ENCODE data around the gene P2RX1. TPM values are rescaled to one million over a fixed set of nuclear protein-coding genes. Genes with fewer than 3 reads are reported as not detected.

Gene P2RX1
- total RNA-seq, 1 experiment from 2014 or later: not detected

GRCh38 chr17:3905017-3905520 lies 11.2 kb downstream of the P2RX1 start:
- no peak for DNase-seq (ENCODE audit: low read depth)

DNA sequence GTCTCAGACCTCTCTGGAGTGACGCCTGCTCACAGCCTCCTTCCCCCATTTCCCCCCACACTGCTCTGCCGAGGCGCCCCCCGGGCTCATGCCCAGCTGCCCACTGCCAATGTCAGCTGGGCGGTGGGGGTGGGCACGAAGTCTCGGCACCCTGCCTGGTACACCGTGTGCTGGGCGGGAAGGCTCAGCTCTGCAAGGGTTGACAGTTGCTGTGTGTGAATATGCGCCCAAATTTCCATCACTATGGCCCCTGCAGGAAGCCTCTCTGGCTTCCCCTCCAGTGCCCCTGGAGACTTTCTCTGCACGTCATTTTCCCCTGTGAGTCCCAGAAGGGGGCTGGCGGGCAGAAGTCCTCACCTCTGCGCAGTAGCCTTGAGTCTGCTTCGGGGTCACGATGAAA lies 11.8 kb downstream of the P2RX1 start:
- no peak for DNase-seq (ENCODE audit: low read depth)

DNA sequence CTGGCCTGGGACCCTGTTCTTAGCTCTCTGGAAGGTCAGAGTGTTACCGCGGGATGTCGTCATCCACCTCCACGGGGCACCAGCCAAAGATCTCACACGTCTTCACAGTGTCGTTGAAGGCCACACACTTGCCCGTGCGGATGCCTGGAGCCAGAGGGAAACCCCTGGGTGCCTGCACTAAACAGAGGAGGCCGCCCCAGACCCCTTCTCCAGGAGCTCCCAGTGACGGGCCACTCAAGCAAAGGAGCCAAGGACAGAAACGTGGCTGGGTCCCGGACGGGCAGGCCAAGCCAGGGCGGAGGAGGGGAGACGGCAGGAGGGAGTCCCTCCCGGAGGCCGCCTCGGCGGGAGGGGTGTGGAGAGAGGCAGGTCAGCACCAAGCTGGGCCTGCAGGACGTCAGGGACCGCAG lies 12.4 kb downstream of the P2RX1 start:
- no peak for DNase-seq (ENCODE audit: low read depth)

GRCh38 chr17:3903051-3903825 lies 13.0 kb downstream of the P2RX1 start:
- no peak for DNase-seq (ENCODE audit: low read depth)

DNA sequence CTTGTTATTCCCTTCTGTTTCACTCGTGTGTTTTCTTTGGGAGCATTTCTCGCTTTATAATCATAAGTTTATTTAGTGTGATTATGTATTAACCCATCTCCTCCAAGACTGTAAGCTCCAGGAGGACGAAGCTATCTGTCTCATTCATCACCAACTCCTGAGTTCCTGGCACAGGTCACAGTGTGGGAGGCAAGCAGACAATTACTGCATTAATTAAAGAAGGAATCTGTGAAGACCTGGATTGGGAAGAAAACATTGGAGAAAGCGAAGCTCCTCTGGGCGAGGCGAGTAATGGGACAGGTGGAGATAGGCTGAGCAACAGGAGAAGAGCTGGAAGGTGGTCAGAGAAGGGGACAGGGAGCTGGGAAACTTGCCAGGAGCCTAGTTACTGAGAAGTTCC lies 15.6 kb downstream of the P2RX1 start:
- no peak for DNase-seq (ENCODE audit: low read depth)

DNA sequence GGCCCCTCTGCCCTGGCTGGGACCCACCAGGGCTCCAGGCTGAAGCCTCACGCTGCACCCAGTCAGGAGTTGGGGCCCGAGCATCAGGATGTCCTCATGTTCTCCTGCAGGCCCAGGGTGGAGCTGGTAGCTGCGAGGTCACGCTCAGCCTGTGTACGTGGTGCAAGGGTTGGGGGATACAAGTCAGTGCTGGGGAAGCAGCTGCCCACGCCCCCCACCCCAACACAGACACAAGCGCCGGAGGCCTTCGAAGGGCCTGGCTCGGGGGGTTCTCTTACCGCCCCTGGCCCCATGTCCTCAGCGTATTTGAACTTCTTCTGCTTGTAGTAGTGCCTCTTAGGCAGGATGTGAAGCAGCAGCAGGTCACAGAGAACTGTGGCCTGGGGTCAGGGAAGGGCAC lies 18.5 kb downstream of the P2RX1 start:
- DNase-seq (ENCODE audit: low read depth): no peak

DNA sequence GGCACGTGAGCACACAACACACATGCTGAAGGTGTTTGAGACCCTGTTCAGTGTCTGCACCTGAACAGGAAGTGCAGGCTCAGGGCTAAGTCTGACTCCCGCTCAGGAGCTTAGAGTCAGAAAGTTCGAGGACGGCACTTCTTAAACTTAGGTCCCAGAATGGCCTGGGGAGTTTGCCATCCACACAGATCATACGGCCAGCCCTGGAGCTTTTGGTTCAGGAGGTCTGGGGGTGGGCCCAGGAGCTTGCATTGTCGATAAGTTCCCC lies 19.4 kb downstream of the P2RX1 start:
- no peak for DNase-seq (ENCODE audit: low read depth)

GRCh38 chr17:3896108-3896967 lies 19.9 kb downstream of the P2RX1 start:
- DNase-seq (ENCODE audit: low read depth): no peak

DNA sequence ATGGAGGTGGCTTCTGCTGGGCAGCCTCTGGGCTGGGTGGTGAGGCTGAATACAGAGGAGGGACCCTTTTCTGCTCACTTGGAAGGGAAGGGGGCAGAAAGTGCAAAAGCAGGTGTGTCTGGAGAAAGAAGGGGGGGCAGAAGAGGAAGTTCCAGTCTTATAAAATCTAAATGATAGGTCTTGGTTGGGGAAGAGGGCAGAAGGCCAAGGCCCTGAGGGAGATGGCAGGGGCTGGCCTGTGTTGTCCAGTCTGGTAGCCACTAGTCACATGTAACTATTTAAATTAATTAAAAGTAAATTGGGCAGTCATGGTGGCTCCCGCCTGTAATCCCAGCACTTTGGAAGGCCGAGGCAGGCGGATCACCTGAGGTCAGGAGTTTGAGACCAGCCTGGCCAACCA lies 20.9 kb downstream of the P2RX1 start:
- DNase-seq (ENCODE audit: low read depth): no peak

DNA sequence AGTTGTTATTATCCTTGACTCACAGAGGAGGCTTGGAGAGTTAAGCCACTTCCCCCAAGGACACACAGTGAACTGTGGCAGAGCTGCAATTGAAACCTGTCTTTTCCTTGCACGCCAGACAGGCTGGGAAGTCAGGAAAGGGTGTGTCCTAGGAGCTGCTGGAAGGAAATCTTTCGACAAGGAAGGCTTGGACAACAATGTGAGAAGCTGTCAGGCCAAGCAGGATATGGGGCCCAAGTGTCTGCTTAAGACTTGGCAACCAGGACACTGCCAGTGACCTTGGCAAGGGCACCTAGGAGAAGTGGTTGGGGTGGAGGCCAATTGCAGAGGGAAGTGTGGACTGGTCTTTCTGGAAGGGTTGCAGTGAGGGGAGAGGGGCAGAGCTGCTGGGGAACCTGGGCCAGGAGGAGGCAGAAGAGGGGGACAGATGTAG lies 21.3 kb downstream of the P2RX1 start:
- DNase-seq (ENCODE audit: low read depth): peak; percentile 78

- no peak for DNase-seq (ENCODE audit: low read depth)
These were observed 22.1 kb downstream of the P2RX1 start for GRCh38 chr17:3894188-3894587.

DNA sequence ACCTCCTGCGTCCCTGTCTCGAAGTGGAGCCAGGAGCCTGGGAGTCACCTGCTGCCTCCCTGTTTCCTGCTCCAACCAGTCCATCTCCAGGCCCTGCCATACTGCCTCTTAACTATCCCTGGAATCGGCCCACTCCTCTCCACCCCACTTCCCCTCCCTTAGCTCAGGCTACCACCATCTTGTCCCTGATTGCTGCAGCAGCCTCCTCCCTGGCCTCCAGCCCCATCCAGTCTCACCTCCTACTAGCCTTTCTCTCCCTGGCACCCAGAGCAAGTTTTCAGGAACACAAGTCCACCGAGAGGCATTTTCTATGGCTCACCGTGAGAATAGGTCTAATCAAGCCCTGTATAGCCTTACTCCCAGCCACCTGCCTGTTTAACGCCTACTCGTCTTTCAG lies 22.5 kb downstream of the P2RX1 start:
- no peak for DNase-seq (ENCODE audit: low read depth)

DNA sequence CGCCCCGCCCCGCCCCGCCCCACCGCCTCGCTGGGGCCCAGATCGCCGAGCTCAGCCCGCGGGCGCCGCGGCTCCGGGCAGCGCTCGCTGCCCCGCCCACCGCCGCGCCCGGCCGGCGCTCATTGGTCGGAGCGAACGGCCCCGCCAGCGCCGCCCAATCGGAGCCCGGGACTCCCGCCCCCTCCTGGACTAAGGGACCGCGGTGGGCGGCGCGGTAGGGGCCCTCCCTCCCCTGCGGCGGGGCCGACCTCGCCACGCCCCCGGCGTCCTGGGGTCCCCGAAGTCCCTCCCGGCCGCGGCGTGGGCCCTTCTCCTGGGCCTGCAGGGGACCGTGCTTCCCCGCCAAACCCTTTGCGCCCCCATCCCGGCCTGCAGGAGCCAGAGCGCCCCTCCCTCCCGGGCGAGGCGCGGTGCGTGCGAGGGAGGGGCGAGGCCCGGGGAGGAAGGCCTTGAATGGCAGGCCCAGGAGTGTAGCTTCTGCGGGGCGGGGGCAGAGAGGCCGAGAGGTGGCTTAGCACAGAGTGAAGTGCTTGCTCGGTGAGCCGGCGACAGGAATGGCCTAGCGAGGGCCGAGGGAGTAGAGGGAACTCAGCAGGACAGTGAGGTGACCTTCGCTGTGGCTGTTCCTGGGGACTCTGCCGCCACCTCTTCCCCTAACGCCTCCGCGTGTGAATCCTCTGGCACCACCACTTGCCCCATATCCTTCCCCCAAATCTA lies 23.1 kb downstream of the P2RX1 start, which contains the start of gene CAMKK1:
TSS of gene CAMKK1 (minus strand) at position 51 of the 717 bp plus-strand sequence. CDS start 7,366 bp downstream, outside the sequence.
- peak; percentile 74 for DNase-seq (ENCODE audit: low read depth)

- peak; percentile 58 for DNase-seq (ENCODE audit: low read depth)
These were observed 23.9 kb downstream of the P2RX1 start for GRCh38 chr17:3892095-3892998.

GRCh38 chr17:3891626-3892094 lies 24.6 kb downstream of the P2RX1 start:
- DNase-seq (ENCODE audit: low read depth): no peak

DNA sequence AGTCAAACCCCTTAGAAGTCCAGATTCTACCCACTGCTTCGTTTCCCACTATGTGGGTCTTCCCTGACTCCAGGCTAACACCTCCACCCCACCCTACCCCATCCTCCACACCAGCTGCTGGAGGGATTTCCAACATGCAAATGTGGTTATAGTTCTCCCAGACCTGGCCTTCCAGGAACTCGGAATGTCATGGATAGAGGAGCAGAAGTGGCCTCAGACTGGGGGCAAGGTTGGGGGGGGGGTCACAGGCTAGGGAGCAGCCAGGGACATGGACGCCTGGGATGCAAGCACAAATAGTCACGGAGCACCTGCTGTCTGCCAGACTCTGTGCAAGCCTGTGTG lies 25.4 kb downstream of the P2RX1 start:
- no peak for DNase-seq (ENCODE audit: low read depth)

DNA sequence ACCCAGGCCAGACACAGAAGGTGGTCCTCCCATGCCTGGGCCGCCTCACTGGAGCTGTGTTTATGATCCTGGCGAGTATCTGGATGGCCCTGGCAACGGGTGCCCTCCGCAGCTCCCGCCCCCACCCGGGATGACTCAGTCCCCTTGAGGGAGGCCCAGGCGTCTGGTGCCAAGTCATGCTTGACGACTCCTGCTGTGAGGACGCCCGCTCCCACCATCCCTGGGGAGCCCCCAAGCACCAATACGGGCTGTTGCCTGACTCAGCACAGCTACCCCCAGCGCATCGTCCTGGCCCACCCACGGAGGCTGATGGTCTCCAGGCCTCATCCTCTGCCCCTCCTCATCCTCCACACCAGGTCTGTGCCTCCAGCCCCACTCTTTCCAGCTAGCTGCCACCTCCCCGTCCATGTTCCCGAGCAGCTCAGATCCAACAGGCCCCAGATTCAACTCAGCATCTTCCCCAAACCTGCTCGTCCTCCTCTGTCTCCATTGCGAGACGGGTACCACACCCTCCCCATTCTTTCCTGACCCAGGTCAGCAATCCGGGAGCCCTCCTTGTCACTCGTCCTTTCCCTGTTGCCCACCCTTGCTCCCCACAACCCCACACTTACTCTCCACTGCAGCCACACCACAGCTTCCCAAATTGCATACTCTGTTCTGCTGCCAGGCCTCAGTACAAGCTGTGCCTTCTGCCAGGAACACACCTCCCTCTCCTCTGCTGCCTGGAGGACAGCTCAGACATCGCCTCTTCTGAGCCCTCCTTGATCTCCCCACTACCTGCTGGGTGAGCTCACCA lies 26.0 kb downstream of the P2RX1 start:
- peak; percentile 89 for DNase-seq (ENCODE audit: low read depth)

DNA sequence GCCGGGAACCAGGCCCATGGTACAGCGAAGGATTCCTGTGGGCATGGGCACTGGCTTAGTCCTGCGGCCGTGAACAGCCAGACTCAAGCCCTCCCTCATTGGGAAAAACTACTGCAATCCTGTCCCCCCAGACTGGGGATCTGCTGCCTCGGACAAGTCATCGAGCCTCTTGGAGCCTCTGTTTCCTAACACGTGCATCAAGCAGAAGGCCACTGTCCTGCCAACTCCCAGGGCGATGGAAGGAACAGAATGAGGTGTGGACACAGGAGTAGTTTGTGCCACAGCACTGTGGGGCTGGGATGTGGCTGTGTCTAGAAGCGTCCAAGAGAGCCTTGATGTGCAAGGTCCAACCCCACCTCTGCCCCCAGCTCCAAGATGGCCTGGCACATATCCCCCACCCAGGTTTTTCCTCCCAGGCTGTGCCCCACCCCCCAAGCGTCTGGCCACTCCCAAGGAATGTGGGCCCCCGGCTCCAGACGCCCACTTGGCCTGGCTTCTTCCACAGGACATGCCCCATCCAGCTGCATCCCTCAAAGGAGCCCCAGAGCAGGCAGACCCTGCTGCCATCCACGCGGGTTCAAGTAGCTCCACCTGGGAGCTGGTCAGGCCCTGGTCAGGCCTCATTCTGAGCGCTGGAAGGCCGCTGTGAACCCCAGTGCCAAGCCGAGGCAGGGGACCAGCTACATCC lies 26.8 kb downstream of the P2RX1 start:
- no peak for DNase-seq (ENCODE audit: low read depth)

DNA sequence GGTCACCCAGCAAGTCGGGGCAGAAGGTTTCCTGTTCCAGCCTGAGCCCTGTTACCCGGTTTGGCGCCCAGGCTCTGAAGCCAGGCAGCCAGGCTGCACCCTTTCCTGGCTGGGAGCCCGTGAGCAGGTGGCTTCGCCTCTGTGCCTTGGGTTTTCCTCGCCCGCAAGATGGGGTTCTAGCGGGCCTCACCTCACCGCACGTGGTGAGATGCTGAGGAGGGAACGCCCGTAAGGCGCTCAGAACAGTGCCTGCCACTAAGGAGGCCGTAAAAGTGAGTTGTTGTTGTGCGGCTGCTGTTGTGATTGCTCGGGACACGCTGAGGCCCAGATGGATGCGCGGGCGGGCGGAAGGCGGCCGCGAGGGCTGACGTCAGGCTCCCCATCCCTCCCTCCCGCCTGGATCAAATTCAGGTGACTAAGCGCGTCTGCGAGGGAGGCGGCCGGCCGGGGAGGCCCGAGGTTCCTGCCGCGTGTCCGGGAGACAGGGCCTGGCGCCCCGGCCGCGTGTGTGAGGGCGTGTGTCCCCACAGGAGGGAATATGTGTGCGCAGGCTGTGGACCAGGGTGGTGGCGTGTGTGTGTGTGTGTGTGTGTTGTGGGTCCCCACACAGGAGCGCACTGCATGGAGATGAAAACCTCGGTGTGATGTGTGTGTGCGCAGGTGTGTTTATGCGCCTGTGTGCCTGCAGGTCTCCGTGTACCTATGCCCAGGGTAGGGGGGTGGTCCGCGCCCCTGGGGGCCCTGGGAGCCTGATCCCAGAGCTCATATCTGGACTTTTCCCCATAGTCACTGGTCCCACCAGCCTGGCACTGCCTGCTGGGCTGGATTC lies 27.7 kb downstream of the P2RX1 start:
- peak; percentile 82 for DNase-seq (ENCODE audit: low read depth)
